ENCODE results near the gene LRP2. TPM values are rescaled to one million over a fixed set of nuclear protein-coding genes. Genes with fewer than 3 reads are reported as not detected.

The LRP2 gene
- total and polyA plus RNA-seq, 4 donors, result 0.19 to 5.7 (median 0.40) TPM

DNA sequence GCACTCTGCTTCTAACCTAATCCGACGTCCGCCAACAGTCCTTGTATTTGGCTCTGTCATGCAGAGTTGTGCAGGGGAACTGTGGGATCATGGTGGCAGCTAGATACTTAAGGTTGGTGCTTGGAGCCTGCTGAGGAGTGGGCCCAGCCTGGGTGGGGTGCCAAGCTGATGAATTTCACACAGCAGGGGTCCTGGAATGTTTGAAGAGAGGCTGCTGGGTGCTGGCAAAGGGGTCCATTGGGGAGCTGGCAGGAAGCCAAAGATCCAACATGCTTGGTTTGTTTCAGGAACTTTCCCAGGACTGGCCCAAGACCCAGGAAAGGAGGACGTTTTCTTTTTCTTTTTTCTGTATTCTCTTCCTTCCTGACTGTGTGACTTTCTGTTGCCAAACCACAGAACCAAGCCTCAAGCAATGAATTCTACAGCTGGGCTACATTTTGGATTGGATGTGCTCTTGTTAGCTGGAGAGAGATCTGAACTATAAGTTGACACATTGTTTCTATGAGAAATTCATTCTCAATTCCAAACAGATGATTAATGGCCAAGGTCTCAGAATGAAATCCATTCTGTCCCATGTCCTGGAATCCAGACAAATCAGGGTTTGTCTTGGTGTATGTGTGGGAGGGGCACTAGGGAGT is 243.1 kb downstream of the LRP2 start:
- TF ChIP-seq NR2F2 (IDR thresholded peaks at IDR 0.05), result no peak
- TF ChIP-seq, protein P1, sequence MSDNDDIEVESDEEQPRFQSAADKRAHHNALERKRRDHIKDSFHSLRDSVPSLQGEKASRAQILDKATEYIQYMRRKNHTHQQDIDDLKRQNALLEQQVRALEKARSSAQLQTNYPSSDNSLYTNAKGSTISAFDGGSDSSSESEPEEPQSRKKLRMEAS (IDR thresholded peaks at IDR 0.05), result no peak
- no peak for TF ChIP-seq FOXA1 (IDR thresholded peaks at IDR 0.05)
- no peak for TF ChIP-seq YY1 (IDR thresholded peaks at IDR 0.05)
- TF ChIP-seq RXRA (IDR thresholded peaks at IDR 0.05), result no peak
- no peak for TF ChIP-seq HNF4A (conservative IDR thresholded peaks at IDR 0.05)
- no peak for TF ChIP-seq HNF4G (IDR thresholded peaks at IDR 0.05)
- TF ChIP-seq, protein P2, sequence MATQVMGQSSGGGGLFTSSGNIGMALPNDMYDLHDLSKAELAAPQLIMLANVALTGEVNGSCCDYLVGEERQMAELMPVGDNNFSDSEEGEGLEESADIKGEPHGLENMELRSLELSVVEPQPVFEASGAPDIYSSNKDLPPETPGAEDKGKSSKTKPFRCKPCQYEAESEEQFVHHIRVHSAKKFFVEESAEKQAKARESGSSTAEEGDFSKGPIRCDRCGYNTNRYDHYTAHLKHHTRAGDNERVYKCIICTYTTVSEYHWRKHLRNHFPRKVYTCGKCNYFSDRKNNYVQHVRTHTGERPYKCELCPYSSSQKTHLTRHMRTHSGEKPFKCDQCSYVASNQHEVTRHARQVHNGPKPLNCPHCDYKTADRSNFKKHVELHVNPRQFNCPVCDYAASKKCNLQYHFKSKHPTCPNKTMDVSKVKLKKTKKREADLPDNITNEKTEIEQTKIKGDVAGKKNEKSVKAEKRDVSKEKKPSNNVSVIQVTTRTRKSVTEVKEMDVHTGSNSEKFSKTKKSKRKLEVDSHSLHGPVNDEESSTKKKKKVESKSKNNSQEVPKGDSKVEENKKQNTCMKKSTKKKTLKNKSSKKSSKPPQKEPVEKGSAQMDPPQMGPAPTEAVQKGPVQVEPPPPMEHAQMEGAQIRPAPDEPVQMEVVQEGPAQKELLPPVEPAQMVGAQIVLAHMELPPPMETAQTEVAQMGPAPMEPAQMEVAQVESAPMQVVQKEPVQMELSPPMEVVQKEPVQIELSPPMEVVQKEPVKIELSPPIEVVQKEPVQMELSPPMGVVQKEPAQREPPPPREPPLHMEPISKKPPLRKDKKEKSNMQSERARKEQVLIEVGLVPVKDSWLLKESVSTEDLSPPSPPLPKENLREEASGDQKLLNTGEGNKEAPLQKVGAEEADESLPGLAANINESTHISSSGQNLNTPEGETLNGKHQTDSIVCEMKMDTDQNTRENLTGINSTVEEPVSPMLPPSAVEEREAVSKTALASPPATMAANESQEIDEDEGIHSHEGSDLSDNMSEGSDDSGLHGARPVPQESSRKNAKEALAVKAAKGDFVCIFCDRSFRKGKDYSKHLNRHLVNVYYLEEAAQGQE (IDR thresholded peaks at IDR 0.05), result no peak
- TF ChIP-seq, protein P3, sequence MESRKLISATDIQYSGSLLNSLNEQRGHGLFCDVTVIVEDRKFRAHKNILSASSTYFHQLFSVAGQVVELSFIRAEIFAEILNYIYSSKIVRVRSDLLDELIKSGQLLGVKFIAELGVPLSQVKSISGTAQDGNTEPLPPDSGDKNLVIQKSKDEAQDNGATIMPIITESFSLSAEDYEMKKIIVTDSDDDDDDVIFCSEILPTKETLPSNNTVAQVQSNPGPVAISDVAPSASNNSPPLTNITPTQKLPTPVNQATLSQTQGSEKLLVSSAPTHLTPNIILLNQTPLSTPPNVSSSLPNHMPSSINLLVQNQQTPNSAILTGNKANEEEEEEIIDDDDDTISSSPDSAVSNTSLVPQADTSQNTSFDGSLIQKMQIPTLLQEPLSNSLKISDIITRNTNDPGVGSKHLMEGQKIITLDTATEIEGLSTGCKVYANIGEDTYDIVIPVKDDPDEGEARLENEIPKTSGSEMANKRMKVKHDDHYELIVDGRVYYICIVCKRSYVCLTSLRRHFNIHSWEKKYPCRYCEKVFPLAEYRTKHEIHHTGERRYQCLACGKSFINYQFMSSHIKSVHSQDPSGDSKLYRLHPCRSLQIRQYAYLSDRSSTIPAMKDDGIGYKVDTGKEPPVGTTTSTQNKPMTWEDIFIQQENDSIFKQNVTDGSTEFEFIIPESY (IDR thresholded peaks at IDR 0.05), result no peak
- TF ChIP-seq, protein P4, sequence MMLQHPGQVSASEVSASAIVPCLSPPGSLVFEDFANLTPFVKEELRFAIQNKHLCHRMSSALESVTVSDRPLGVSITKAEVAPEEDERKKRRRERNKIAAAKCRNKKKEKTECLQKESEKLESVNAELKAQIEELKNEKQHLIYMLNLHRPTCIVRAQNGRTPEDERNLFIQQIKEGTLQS (IDR thresholded peaks at IDR 0.05), result no peak
- no peak for TF ChIP-seq EGR1 (IDR thresholded peaks at IDR 0.05; ENCODE audit: low read depth in 2 of 2)
- Histone ChIP-seq H3K4me1 (ENCODE audit: control insufficient read depth in 4 of 4, insufficient read depth in 4 of 4, low read length in 3 of 4) (peaks cover 0 to 5% (median 0%) of the 10 kb centered on the region in 4 donors), H3K27ac (ENCODE audit: low read depth in 1 of 2, low read length in 2 of 2) (no peak overlapping the region), H3K27me3 (ENCODE audit: control insufficient read depth in 4 of 4, insufficient read depth in 4 of 4, low read length in 3 of 4) (peaks cover 0 to 3% (median 0%) of the 10 kb centered on the region in 4 donors), H3K9ac (ENCODE audit: low read depth in 1 of 2, low read length in 2 of 2) (no peak overlapping the region), H3K36me3 (ENCODE audit: control insufficient read depth in 4 of 4, insufficient read depth in 3 of 4, low read depth in 1 of 4, low read length in 3 of 4) (no peaks in the 10 kb centered on the region), H3K9me3 (ENCODE audit: control insufficient read depth in 4 of 4, low read length in 3 of 4) (no peaks in the 10 kb centered on the region), H3K4me3 (ENCODE audit: low read depth in 1 of 3, low read length in 3 of 3) (no peak overlapping the region)
- DNase-seq (ENCODE audit: low spot score), result no peak
- 76% methylated on average over 4 of the region's 4 CpGs for WGBS

DNA sequence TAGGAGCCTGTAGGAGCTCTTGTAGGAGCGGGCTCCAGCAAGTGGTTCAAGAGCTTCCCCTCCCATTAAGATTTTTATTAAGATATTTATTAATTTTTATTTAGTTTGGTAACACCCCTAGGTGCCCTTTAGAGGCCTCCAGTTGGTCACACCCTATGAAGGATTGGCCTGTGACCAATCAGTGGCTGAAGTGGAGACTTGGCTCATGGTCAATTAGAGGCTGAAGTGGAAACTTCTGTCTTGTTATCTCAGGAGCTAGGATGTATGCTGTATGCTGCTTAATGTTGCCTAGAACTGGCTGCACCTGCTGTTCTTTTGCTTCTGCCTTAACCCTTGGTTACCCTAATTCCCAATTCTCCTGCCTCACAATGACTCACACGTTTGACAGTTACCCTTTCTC is 244.3 kb downstream of the LRP2 start:
- H3K27ac ChIP-seq (ENCODE audit: low read depth in 1 of 2, low read length in 2 of 2), result no peak overlapping the region
- H3K4me3 ChIP-seq (ENCODE audit: low read depth in 1 of 3, low read length in 3 of 3), result no peak overlapping the region
- 76% methylated on average over 2 of the region's 2 CpGs for WGBS
- H3K36me3 ChIP-seq (ENCODE audit: control insufficient read depth in 4 of 4, insufficient read depth in 3 of 4, low read depth in 1 of 4, low read length in 3 of 4), result no peaks in the 10 kb centered on the region
- no peaks in the 10 kb centered on the region for H3K9me3 ChIP-seq (ENCODE audit: control insufficient read depth in 4 of 4, low read length in 3 of 4)
- H3K9ac ChIP-seq (ENCODE audit: low read depth in 1 of 2, low read length in 2 of 2), result no peak overlapping the region
- H3K27me3 ChIP-seq (ENCODE audit: control insufficient read depth in 4 of 4, insufficient read depth in 4 of 4, low read length in 3 of 4), result peaks cover 0 to 3% (median 0%) of the 10 kb centered on the region in 4 donors
- peaks cover 0 to under 1% (median 0%) of the 10 kb centered on the region in 4 donors for H3K4me1 ChIP-seq (ENCODE audit: control insufficient read depth in 4 of 4, insufficient read depth in 4 of 4, low read length in 3 of 4)
- no peak for DNase-seq (ENCODE audit: low spot score)
- no peak for TF ChIP-seq FOXA2 (IDR thresholded peaks at IDR 0.05)
- no peak for TF ChIP-seq HNF4G (IDR thresholded peaks at IDR 0.05)
- no peak for TF ChIP-seq YY1 (IDR thresholded peaks at IDR 0.05)
- TF ChIP-seq, protein P2 (IDR thresholded peaks at IDR 0.05), result no peak
- no peak for TF ChIP-seq NR2F2 (IDR thresholded peaks at IDR 0.05)
- no peak for TF ChIP-seq GABPA (IDR thresholded peaks at IDR 0.05 in 1 of 2, conservative IDR thresholded peaks at IDR 0.05 in 1 of 2)
- TF ChIP-seq SP1 (IDR thresholded peaks at IDR 0.05), result no peak
- TF ChIP-seq, protein P4 (IDR thresholded peaks at IDR 0.05), result no peak
- TF ChIP-seq RAD21 (IDR thresholded peaks at IDR 0.05), result no peak
- no peak for TF ChIP-seq TAF1 (conservative IDR thresholded peaks at IDR 0.05)
- no peak for TF ChIP-seq EGR1 (IDR thresholded peaks at IDR 0.05; ENCODE audit: low read depth in 2 of 2)
- TF ChIP-seq FOXA1 (IDR thresholded peaks at IDR 0.05), result no peak
- TF ChIP-seq, protein P3 (IDR thresholded peaks at IDR 0.05), result no peak
- no peak for TF ChIP-seq JUND (IDR thresholded peaks at IDR 0.05)
- no peak for TF ChIP-seq RXRA (IDR thresholded peaks at IDR 0.05)

Data from liver (tissue), 9 donors.